Neural cell (in vitro differentiated cells): ENCODE data around the gene SV2C.

Source experiments
- CTCF ChIP-seq: fragments of 450-650 bp; IDR thresholded peaks from 2 replicates; pipeline ENCODE4 v1.5.1; 2014; ENCODE audit warnings: antibody characterized with exemption, mild to moderate bottlenecking, moderate library complexity; ENCODE audit not compliant: poor library complexity, severe bottlenecking
- TAF1 ChIP-seq: IDR thresholded peaks from 2 replicates; pipeline ENCODE4 v1.6.1; 2012; ENCODE audit warnings: low read depth
- TF ChIP-seq, protein P1 (sequence below): IDR thresholded peaks from 2 replicates; pipeline ENCODE4 v1.6.1; 2012; ENCODE audit warnings: borderline replicate concordance

DNA sequence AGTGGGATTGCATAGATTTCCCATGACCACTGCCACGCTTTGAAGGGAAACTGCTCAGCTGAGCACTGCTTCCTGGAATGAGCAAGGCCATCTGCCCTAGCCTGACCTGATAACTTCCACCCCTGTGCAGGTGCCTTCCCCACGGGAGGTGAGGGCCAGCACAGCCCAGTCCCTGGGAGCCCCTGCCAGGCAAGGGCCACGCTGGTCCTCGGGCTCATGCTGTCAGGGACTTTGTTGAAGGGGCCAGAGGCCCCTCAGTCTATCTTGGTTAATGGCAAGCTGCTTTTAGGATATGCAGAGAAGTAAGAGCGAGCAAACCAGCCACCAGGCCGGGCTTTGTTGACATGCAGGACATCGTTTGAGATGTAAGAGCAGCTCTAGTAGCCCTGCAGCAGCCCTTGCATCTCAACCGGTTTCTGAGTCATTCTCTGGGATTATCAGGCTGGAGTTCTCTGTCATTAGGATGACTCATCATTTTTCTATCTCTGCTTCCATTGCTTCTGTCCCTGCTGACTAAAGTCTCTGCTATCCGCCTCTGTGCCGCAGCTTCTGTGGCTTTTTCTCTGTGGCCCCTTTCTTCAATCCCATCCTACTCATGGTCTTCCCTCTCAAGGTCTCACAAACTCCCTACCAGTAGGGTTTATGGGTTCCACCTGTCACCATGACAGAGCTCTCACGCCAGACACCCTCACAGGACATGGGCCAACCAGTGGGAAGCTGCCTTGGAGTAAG lies 289.3 kb downstream of the SV2C start:
- TF ChIP-seq CTCF, result no peak
- TF ChIP-seq TAF1, result no peak
- TF ChIP-seq, protein P1, sequence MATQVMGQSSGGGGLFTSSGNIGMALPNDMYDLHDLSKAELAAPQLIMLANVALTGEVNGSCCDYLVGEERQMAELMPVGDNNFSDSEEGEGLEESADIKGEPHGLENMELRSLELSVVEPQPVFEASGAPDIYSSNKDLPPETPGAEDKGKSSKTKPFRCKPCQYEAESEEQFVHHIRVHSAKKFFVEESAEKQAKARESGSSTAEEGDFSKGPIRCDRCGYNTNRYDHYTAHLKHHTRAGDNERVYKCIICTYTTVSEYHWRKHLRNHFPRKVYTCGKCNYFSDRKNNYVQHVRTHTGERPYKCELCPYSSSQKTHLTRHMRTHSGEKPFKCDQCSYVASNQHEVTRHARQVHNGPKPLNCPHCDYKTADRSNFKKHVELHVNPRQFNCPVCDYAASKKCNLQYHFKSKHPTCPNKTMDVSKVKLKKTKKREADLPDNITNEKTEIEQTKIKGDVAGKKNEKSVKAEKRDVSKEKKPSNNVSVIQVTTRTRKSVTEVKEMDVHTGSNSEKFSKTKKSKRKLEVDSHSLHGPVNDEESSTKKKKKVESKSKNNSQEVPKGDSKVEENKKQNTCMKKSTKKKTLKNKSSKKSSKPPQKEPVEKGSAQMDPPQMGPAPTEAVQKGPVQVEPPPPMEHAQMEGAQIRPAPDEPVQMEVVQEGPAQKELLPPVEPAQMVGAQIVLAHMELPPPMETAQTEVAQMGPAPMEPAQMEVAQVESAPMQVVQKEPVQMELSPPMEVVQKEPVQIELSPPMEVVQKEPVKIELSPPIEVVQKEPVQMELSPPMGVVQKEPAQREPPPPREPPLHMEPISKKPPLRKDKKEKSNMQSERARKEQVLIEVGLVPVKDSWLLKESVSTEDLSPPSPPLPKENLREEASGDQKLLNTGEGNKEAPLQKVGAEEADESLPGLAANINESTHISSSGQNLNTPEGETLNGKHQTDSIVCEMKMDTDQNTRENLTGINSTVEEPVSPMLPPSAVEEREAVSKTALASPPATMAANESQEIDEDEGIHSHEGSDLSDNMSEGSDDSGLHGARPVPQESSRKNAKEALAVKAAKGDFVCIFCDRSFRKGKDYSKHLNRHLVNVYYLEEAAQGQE, result no peak
